ENCODE results near the gene CCDC83. TPM values are rescaled to one million over a fixed set of nuclear protein-coding genes. Genes with fewer than 3 reads are reported as not detected.
"Not testable (repeated sequence)": the region's sequence is repeated elsewhere in the genome, so short reads cannot be mapped to it uniquely, and the experiment has no call there.

The CCDC83 gene
- total RNA-seq, 1 donor from 2014 or later = not detected

GRCh38 chr11:85840932-85841331 is 14.3 kb upstream of the CCDC83 start:
- ATAC-seq = not testable (repeated sequence)

GRCh38 chr11:85843929-85844328 is 11.3 kb upstream of the CCDC83 start:
- no peak for ATAC-seq

- ATAC-seq = peak; percentile 95
These were observed 10.6 kb upstream of the CCDC83 start for GRCh38 chr11:85844439-85845123.

- no peak for ATAC-seq
These were observed 10.0 kb upstream of the CCDC83 start for GRCh38 chr11:85845124-85845631.

GRCh38 chr11:85847436-85847835 is 7.7 kb upstream of the CCDC83 start:
- no peak for ATAC-seq

GRCh38 chr11:85848006-85848405 is 7.2 kb upstream of the CCDC83 start:
- ATAC-seq = no peak

- no peak for ATAC-seq
These were observed 6.6 kb upstream of the CCDC83 start for GRCh38 chr11:85848556-85848955.

GRCh38 chr11:85852754-85853153 is 2.4 kb upstream of the CCDC83 start:
- not testable (repeated sequence) for ATAC-seq

- not testable (repeated sequence) for ATAC-seq
These were observed 1.6 kb upstream of the CCDC83 start for GRCh38 chr11:85853541-85853940.

- ATAC-seq = no peak
These were observed 999 bp upstream of the CCDC83 start for GRCh38 chr11:85854212-85854556.

GRCh38 chr11:85854557-85855340 is 434 bp upstream of the CCDC83 start:
- ATAC-seq = peak; percentile 99

- no peak for ATAC-seq
These were observed 1.9 kb downstream of the CCDC83 start for GRCh38 chr11:85857098-85857497.

- ATAC-seq = not testable (repeated sequence)
These were observed 4.4 kb downstream of the CCDC83 start for GRCh38 chr11:85859541-85859940.

- no peak for ATAC-seq
These were observed 8.7 kb downstream of the CCDC83 start for GRCh38 chr11:85863855-85864254.

- ATAC-seq = no peak
These were observed 11.1 kb downstream of the CCDC83 start for GRCh38 chr11:85866137-85866827.

GRCh38 chr11:85867751-85868150 is 12.6 kb downstream of the CCDC83 start:
- no peak for ATAC-seq

GRCh38 chr11:85869781-85870180 is 14.6 kb downstream of the CCDC83 start:
- no peak for ATAC-seq

- ATAC-seq = no peak
These were observed 19.1 kb downstream of the CCDC83 start for GRCh38 chr11:85874265-85874664.

- no peak for ATAC-seq
These were observed 20.3 kb downstream of the CCDC83 start for GRCh38 chr11:85875505-85875904.

GRCh38 chr11:85884581-85885021 is 29.4 kb downstream of the CCDC83 start:
- ATAC-seq = no peak

GRCh38 chr11:85886089-85887056 is 31.2 kb downstream of the CCDC83 start:
- ATAC-seq = no peak

- no peak for ATAC-seq
These were observed 33.9 kb downstream of the CCDC83 start for GRCh38 chr11:85889108-85889507.

Data from esophagus mucosa (tissue), 1 donor.